SK-N-SH (cell line): ENCODE measurements around the gene DNAH1. TPM values are rescaled to one million over a fixed set of nuclear protein-coding genes. Genes with fewer than 3 reads are reported as not detected.

Experiments
- CTCF ChIA-PET: fragments of 300-600, 350-600 bp; formaldehyde crosslinking; extraction: SDS; loops from one replicate; lab custom pipeline; 2021; lab: Yijun Ruan, JAX
- POLR2A ChIA-PET: fragments of 350-600 bp; sonication (Branson Sonifier 250); formaldehyde crosslinking; extraction: SDS; loops from one replicate; lab custom pipeline; 2020; ENCODE audit warnings: antibody characterized with exemption, inconsistent platforms; lab: Yijun Ruan, JAX
- DNase-seq: peaks from one replicate; pipeline ENCODE4 v3.0.0; 2012
- H2AFZ ChIP-seq: fragments of 200-600 bp; sonication (generic); 2 replicates; pipeline ENCODE4 v1.8.1; 2016; ENCODE audit warnings: antibody characterized with exemption, mild to moderate bottlenecking, low read depth
- H3F3A ChIP-seq: fragments of 200-600 bp; sonication (generic); replicated peaks from 2 replicates; pipeline ENCODE3; 2016; ENCODE audit warnings: antibody characterized with exemption, mild to moderate bottlenecking; ENCODE audit not compliant: insufficient read depth
- H3K27ac ChIP-seq, 2 experiments: fragments of 200-500 bp in 1 of 2; fragments of 200-600 bp in 1 of 2; sonication (Bioruptor generic) in 1 of 2; sonication (generic), shearing (Covaris generic) in 1 of 2; 2 replicates each; pipeline versions ENCODE4 v1.5.1 to v1.6.1; 2014 to 2016; ENCODE audit warnings: low read depth in 2 of 2, inconsistent platforms in 1 of 2, low read length in 1 of 2, mild to moderate bottlenecking in 1 of 2, mixed read lengths in 1 of 2
- H3K27me3 ChIP-seq: fragments of 200-600 bp; sonication (generic), shearing (Covaris generic); 2 replicates; pipeline ENCODE4 v1.6.1; 2016; ENCODE audit warnings: mixed run types; ENCODE audit not compliant: insufficient read depth
- H3K36me3 ChIP-seq, 2 experiments: fragments of 200-500 bp in 1 of 2; fragments of 200-600 bp in 1 of 2; sonication (Bioruptor generic) in 1 of 2; sonication (generic) in 1 of 2; replicated peaks in 1 of 2; 2 replicates each; pipeline versions ENCODE3 to v1.5.1; 2014 to 2016; ENCODE audit warnings: low read length in 1 of 2, mild to moderate bottlenecking in 1 of 2; ENCODE audit not compliant: insufficient read depth in 2 of 2, control insufficient read depth in 1 of 2
- H3K4me1 ChIP-seq, 2 experiments: fragments of 200-500 bp in 1 of 2; fragments of 200-600 bp in 1 of 2; sonication (Bioruptor generic) in 1 of 2; sonication (generic), shearing (Covaris generic) in 1 of 2; 2 replicates each; pipeline versions ENCODE4 v1.5.1 to v1.6.1; 2014 to 2016; ENCODE audit warnings: low read depth in 1 of 2, low read length in 1 of 2, mixed run types in 1 of 2; ENCODE audit not compliant: insufficient read depth in 2 of 2, control insufficient read depth in 1 of 2
- H3K4me2 ChIP-seq: fragments of 200-600 bp; sonication (generic), shearing (Covaris generic); 2 replicates; pipeline ENCODE4 v1.6.1; 2017; ENCODE audit warnings: mixed run types
- H3K4me3 ChIP-seq, 2 experiments: fragments of 200-500 bp in 1 of 2; fragments of 200-600 bp in 1 of 2; sonication (Bioruptor generic) in 1 of 2; sonication (generic), shearing (Covaris generic) in 1 of 2; 2 replicates each; pipeline versions ENCODE4 v1.5.1 to v1.8.1; 2014 to 2016; ENCODE audit warnings: low read depth in 2 of 2, inconsistent platforms in 1 of 2, low read length in 1 of 2, mild to moderate bottlenecking in 1 of 2, mixed read lengths in 1 of 2, moderate library complexity in 1 of 2
- H3K79me2 ChIP-seq: fragments of 200-600 bp; sonication (generic); 2 replicates; pipeline ENCODE4 v1.8.1; 2017; ENCODE audit warnings: mild to moderate bottlenecking; ENCODE audit not compliant: insufficient read depth
- H3K9ac ChIP-seq: fragments of 200-600 bp; sonication (generic); 2 replicates; pipeline ENCODE4 v1.6.1; 2017; ENCODE audit warnings: mixed run types
- H3K9me2 ChIP-seq: fragments of 200-600 bp; sonication (generic); 2 replicates; pipeline ENCODE4 v1.6.1; 2017; ENCODE audit warnings: mixed run types
- H3K9me3 ChIP-seq: fragments of 200-600 bp; sonication (generic); 2 replicates; pipeline ENCODE4 v1.6.1; 2017; ENCODE audit warnings: mixed run types, mild to moderate bottlenecking, moderate library complexity
- H4K20me1 ChIP-seq: fragments of 200-600 bp; sonication (generic); 2 replicates; pipeline ENCODE4 v1.6.1; 2017; ENCODE audit warnings: mild to moderate bottlenecking, mixed run types; ENCODE audit not compliant: insufficient read depth
- FOSL2 ChIP-seq: IDR thresholded peaks from 2 replicates; pipeline ENCODE4 v1.4.0; 2012; ENCODE audit warnings: low read depth, mild to moderate bottlenecking, moderate library complexity, borderline replicate concordance
- GATA2 ChIP-seq: sonication (generic); formaldehyde crosslinking; IDR thresholded peaks from 2 replicates; pipeline ENCODE4 v1.5.0; 2020; ENCODE audit warnings: mild to moderate bottlenecking, missing genetic modification reagents
- TCF12 ChIP-seq: IDR thresholded peaks from 2 replicates; pipeline ENCODE4 v1.4.0; 2012
- WGBS: methylation state at CpG from one replicate; pipeline ENCODE4 v1.1.6; 2017; ENCODE audit warnings: low lambda C conversion rate; 5-methylcytosine and 5-hydroxymethylcytosine counted together
- polyA plus RNA-seq, 3 experiments: library from polyadenylated mRNA; depleted of rRNA; stranded (reverse); fragments of >200 nt; gene quantifications; 2 replicates each; pipeline ENCODE4 v1.2.3, GENCODE V29; 2012
- small RNA-seq, 7 experiments: library from RNA; depleted of rRNA; stranded (forward); fragments of <200 nt; gene quantifications; one replicate each; pipeline ENCODE3, GENCODE V24; 2012
- TF ChIP-seq, protein P1 (sequence below): IDR thresholded peaks from 2 replicates; pipeline ENCODE4 v1.4.0; 2012; ENCODE audit warnings: low read depth, borderline replicate concordance
- TF ChIP-seq, protein P2 (sequence below): IDR thresholded peaks from 2 replicates; pipeline ENCODE4 v1.6.1; 2012; ENCODE audit warnings: mild to moderate bottlenecking, low read depth, low read length, moderate library complexity
- TF ChIP-seq, protein P3 (sequence below): fragments of 200-600 bp; sonication (generic); IDR thresholded peaks from 2 replicates; pipeline ENCODE4 v1.6.1; 2017; ENCODE audit warnings: antibody characterized with exemption, mild to moderate bottlenecking, moderate library complexity
- TF ChIP-seq, protein P4 (sequence below): fragments of 150-350 bp; IDR thresholded peaks from 2 replicates; pipeline ENCODE4 v1.6.1; 2016; ENCODE audit warnings: mild to moderate bottlenecking, low read depth, low read length

DNAH1 gene
- polyA plus RNA-seq, 1 of the 3 experiments (the other 2 are of a cell fraction) = 5.1 TPM

DNA sequence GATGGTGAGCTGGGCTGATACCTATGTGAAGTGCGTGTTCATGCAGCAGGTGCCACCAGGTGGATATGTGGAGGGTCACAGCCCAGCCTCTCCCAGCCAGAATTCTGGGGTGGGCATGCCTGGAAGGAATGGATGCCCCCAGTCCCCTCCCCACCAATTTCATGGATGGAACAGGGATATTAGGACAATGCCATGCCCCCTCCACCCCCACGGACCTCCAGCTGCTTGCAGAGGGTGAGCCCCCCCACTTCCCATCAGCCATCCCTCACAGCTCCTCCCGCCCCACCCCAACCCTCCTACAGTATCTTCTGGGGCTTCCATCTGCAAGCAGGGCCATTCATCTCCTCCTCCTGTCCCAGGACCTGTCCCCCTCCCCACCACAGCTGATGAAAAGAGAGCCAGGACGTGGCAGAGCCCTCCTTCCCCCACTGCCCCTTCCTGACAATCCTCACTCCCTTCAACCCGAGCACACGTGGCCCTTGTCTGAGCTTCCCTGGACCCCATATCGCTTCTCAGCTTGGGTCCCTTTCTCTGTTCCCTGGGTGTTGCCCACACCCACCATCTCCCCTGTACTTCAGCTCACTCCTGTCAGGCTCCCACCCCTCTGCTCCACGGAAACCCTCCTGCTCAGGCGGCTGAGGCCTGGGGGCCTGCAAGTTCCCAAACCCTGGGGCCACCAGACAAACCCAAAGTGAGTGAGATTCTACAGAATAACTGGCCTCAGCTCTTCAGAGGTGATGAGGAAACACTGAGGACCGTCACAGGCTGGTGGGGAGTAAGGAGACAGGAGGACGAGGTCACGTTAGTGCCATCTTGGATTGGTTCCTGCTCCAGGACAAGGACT lies 131.6 kb downstream of the DNAH1 start:
- POLR2A ChIA-PET = interaction anchor here (0.8 kb wide), 1 partner anchor 21 kb away, joined by 3 read pairs; no protein-coding TSS in a partner anchor
- Histone ChIP-seq H3K9ac (no peak overlapping the region), H4K20me1 (no peaks in the 10 kb centered on the region)

More for the DNA sequence above, 131.6 kb downstream of the DNAH1 start:
- 76% methylated on average over 11 of the region's 12 CpGs for WGBS
- TF ChIP-seq, protein P1, sequence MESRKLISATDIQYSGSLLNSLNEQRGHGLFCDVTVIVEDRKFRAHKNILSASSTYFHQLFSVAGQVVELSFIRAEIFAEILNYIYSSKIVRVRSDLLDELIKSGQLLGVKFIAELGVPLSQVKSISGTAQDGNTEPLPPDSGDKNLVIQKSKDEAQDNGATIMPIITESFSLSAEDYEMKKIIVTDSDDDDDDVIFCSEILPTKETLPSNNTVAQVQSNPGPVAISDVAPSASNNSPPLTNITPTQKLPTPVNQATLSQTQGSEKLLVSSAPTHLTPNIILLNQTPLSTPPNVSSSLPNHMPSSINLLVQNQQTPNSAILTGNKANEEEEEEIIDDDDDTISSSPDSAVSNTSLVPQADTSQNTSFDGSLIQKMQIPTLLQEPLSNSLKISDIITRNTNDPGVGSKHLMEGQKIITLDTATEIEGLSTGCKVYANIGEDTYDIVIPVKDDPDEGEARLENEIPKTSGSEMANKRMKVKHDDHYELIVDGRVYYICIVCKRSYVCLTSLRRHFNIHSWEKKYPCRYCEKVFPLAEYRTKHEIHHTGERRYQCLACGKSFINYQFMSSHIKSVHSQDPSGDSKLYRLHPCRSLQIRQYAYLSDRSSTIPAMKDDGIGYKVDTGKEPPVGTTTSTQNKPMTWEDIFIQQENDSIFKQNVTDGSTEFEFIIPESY = no peak
- TF ChIP-seq GATA2 (CRISPR knock-in tag) = no peak
- TF ChIP-seq FOSL2 = no peak
- TF ChIP-seq, protein P2, sequence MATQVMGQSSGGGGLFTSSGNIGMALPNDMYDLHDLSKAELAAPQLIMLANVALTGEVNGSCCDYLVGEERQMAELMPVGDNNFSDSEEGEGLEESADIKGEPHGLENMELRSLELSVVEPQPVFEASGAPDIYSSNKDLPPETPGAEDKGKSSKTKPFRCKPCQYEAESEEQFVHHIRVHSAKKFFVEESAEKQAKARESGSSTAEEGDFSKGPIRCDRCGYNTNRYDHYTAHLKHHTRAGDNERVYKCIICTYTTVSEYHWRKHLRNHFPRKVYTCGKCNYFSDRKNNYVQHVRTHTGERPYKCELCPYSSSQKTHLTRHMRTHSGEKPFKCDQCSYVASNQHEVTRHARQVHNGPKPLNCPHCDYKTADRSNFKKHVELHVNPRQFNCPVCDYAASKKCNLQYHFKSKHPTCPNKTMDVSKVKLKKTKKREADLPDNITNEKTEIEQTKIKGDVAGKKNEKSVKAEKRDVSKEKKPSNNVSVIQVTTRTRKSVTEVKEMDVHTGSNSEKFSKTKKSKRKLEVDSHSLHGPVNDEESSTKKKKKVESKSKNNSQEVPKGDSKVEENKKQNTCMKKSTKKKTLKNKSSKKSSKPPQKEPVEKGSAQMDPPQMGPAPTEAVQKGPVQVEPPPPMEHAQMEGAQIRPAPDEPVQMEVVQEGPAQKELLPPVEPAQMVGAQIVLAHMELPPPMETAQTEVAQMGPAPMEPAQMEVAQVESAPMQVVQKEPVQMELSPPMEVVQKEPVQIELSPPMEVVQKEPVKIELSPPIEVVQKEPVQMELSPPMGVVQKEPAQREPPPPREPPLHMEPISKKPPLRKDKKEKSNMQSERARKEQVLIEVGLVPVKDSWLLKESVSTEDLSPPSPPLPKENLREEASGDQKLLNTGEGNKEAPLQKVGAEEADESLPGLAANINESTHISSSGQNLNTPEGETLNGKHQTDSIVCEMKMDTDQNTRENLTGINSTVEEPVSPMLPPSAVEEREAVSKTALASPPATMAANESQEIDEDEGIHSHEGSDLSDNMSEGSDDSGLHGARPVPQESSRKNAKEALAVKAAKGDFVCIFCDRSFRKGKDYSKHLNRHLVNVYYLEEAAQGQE = no peak
- TF ChIP-seq, protein P3, sequence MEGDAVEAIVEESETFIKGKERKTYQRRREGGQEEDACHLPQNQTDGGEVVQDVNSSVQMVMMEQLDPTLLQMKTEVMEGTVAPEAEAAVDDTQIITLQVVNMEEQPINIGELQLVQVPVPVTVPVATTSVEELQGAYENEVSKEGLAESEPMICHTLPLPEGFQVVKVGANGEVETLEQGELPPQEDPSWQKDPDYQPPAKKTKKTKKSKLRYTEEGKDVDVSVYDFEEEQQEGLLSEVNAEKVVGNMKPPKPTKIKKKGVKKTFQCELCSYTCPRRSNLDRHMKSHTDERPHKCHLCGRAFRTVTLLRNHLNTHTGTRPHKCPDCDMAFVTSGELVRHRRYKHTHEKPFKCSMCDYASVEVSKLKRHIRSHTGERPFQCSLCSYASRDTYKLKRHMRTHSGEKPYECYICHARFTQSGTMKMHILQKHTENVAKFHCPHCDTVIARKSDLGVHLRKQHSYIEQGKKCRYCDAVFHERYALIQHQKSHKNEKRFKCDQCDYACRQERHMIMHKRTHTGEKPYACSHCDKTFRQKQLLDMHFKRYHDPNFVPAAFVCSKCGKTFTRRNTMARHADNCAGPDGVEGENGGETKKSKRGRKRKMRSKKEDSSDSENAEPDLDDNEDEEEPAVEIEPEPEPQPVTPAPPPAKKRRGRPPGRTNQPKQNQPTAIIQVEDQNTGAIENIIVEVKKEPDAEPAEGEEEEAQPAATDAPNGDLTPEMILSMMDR = no peak
- TF ChIP-seq, protein P4, sequence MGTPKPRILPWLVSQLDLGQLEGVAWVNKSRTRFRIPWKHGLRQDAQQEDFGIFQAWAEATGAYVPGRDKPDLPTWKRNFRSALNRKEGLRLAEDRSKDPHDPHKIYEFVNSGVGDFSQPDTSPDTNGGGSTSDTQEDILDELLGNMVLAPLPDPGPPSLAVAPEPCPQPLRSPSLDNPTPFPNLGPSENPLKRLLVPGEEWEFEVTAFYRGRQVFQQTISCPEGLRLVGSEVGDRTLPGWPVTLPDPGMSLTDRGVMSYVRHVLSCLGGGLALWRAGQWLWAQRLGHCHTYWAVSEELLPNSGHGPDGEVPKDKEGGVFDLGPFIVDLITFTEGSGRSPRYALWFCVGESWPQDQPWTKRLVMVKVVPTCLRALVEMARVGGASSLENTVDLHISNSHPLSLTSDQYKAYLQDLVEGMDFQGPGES = no peak
- TF ChIP-seq TCF12 = no peak
- TF ChIP-seq, all 33 proteins: peak for 0
- no peaks in the 10 kb centered on the region for H3K27me3 ChIP-seq
- H3K4me1 ChIP-seq = peaks cover 0 to 6% of the 10 kb centered on the region in 2 experiments; a peak in 1 of 4 replicates
- H3K36me3 ChIP-seq = no peaks in the 10 kb centered on the region
- CTCF ChIA-PET = interaction anchor here (0.5 to 16.5 kb wide), 24 partner anchors 10 to 449 kb away, joined by 3 to 578 read pairs (median 4); partner anchors contain the start of genes GLYCTK and PPM1M
- H3K9me2 ChIP-seq = no peaks in the 10 kb centered on the region
- no peak overlapping the region for H3K4me2 ChIP-seq
- H3F3A ChIP-seq = no peaks in the 10 kb centered on the region
- no peak for DNase-seq
- no peak overlapping the region for H3K27ac ChIP-seq
- H3K9me3 ChIP-seq = no peaks in the 10 kb centered on the region
- no peak overlapping the region for H3K4me3 ChIP-seq
- no peaks in the 10 kb centered on the region for H3K79me2 ChIP-seq
- no peak overlapping the region for H2AFZ ChIP-seq

Small RNAs within 50 kb of the gene (small RNA-seq; reads per million reads assigned to genes)
- gene MIR135A1 = 0 to 1.9 (median 0.13) reads per million in 7 experiments
- 379 to 26,639 (median 6,248) reads per million in 7 experiments for gene MIRLET7G

Other genes with a start within 250 kb of the DNAH1 start
- 9.6 and 11.7 TPM in 2 replicates for gene POC1A, start 161.9 kb upstream of the DNAH1 start, polyA plus RNA-seq (2012; rRNA removed)
- gene ALAS1, start 118.2 kb upstream of the DNAH1 start, polyA plus RNA-seq (2012; rRNA removed) = 42.4 and 47.9 TPM in 2 replicates
- 0.12 TPM in 1 of 2 replicates, not detected in the other for gene TLR9, start 90.7 kb upstream of the DNAH1 start, polyA plus RNA-seq (2012; rRNA removed)
- gene TWF2, start 77.2 kb upstream of the DNAH1 start, polyA plus RNA-seq (2012; rRNA removed) = 157 and 188 TPM in 2 replicates
- gene PPM1M, start 70.6 kb upstream of the DNAH1 start, polyA plus RNA-seq (2012; rRNA removed) = 19.2 and 23.9 TPM in 2 replicates
- 41.2 and 57.8 TPM in 2 replicates for gene WDR82, start 37.7 kb upstream of the DNAH1 start, polyA plus RNA-seq (2012; rRNA removed)
- 16.8 and 18.8 TPM in 2 replicates for gene GLYCTK, start 28.5 kb upstream of the DNAH1 start, polyA plus RNA-seq (2012; rRNA removed)
- gene BAP1, start 93.7 kb downstream of the DNAH1 start, polyA plus RNA-seq (2012; rRNA removed) = 66.5 and 66.8 TPM in 2 replicates
- gene PHF7, start 94.3 kb downstream of the DNAH1 start, polyA plus RNA-seq (2012; rRNA removed) = 8.6 and 11.3 TPM in 2 replicates
- gene SEMA3G, start 128.8 kb downstream of the DNAH1 start, polyA plus RNA-seq (2012; rRNA removed) = 0.10 and 0.13 TPM in 2 replicates
- gene TNNC1, start 137.7 kb downstream of the DNAH1 start, polyA plus RNA-seq (2012; rRNA removed) = 2.6 and 3.0 TPM in 2 replicates
- 77.5 and 95.1 TPM in 2 replicates for gene NISCH, start 139.3 kb downstream of the DNAH1 start, polyA plus RNA-seq (2012; rRNA removed)
- gene STAB1, start 179.0 kb downstream of the DNAH1 start, polyA plus RNA-seq (2012; rRNA removed) = 0.03 and 0.05 TPM in 2 replicates
- 93.9 and 113 TPM in 2 replicates for gene NT5DC2, start 217.5 kb downstream of the DNAH1 start, polyA plus RNA-seq (2012; rRNA removed)
- 43.8 and 124 TPM in 2 replicates for gene UQCC5, start 220.3 kb downstream of the DNAH1 start, polyA plus RNA-seq (2012; rRNA removed)